ENCODE measurements around the gene ARHGEF12.

- TF ChIP-seq CTCF (optimal IDR thresholded peaks at IDR 0.05 in 1 of 3, IDR thresholded peaks at IDR 0.05 in 1 of 3, conservative IDR thresholded peaks at IDR 0.05 in 1 of 3; ENCODE audit: extremely low read depth in 1 of 3, insufficient read depth in 2 of 3, low read length in 3 of 3) (no peak), EZH2 (IDR thresholded peaks at IDR 0.05; ENCODE audit: low read length) (no peak)
These were observed 31.7 kb upstream of the ARHGEF12 start for GRCh38 chr11:120304526-120304925.
